AG04449 (cell line): ENCODE results near the gene ANO2.

ENCODE experiments used
- CTCF ChIA-PET: fragments of 350-600 bp; formaldehyde crosslinking; extraction: SDS; loops from one replicate; lab custom pipeline; 2021; ENCODE audit warnings: antibody characterized with exemption; lab: Yijun Ruan, JAX
- POLR2A ChIA-PET: fragments of 400-600, 350-600 bp; formaldehyde crosslinking; extraction: SDS; loops from one replicate; lab custom pipeline; 2020; ENCODE audit warnings: antibody characterized with exemption, inconsistent platforms; lab: Yijun Ruan, JAX
- DNase-seq: peaks from one replicate; pipeline ENCODE4 v3.0.0-alpha.2; 2010; ENCODE audit warnings: low read depth, low spot score
- H3K4me3 ChIP-seq: 2 replicates; pipeline ENCODE4 v1.5.1; 2011; ENCODE audit warnings: low read depth, mild to moderate bottlenecking, control low read depth, low read length
- TF ChIP-seq, protein P1 (sequence below): IDR thresholded peaks from one replicate; pipeline ENCODE4 v1.5.1; 2011; ENCODE audit warnings: mild to moderate bottlenecking, moderate library complexity, low read length, control low read depth, inconsistent platforms; ENCODE audit not compliant: insufficient read depth; ENCODE audit errors: missing control alignments

ANO2 gene

GRCh38 chr12:5565933-5566599, 379.0 kb downstream of the ANO2 start:
- ChIA-PET POLR2A (interaction anchor here (1.1 to 1.4 kb wide), 2 partner anchors 66 to 134 kb away, joined by 3 to 6 read pairs; partner anchors contain the start of gene NTF3), CTCF (interaction anchor here (0.6 to 2.2 kb wide), 11 partner anchors 9 to 137 kb away, joined by 3 to 7 read pairs (median 4); no protein-coding TSS in a partner anchor)
- TF ChIP-seq, protein P1, sequence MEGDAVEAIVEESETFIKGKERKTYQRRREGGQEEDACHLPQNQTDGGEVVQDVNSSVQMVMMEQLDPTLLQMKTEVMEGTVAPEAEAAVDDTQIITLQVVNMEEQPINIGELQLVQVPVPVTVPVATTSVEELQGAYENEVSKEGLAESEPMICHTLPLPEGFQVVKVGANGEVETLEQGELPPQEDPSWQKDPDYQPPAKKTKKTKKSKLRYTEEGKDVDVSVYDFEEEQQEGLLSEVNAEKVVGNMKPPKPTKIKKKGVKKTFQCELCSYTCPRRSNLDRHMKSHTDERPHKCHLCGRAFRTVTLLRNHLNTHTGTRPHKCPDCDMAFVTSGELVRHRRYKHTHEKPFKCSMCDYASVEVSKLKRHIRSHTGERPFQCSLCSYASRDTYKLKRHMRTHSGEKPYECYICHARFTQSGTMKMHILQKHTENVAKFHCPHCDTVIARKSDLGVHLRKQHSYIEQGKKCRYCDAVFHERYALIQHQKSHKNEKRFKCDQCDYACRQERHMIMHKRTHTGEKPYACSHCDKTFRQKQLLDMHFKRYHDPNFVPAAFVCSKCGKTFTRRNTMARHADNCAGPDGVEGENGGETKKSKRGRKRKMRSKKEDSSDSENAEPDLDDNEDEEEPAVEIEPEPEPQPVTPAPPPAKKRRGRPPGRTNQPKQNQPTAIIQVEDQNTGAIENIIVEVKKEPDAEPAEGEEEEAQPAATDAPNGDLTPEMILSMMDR, result peak; percentile 40
- no peak overlapping the region for H3K4me3 ChIP-seq
- peak; percentile 42 for DNase-seq

GRCh38 chr12:5562581-5562980, 382.5 kb downstream of the ANO2 start:
- no peak for DNase-seq
- CTCF ChIA-PET, result interaction anchor here (0.6 to 2.1 kb wide), 2 partner anchors 49 to 135 kb away, joined by 3 to 7 read pairs; no protein-coding TSS in a partner anchor
- POLR2A ChIA-PET, result no interaction called here

GRCh38 chr12:5561846-5562245, 383.2 kb downstream of the ANO2 start:
- DNase-seq, result no peak
- H3K4me3 ChIP-seq, result no peak overlapping the region
- POLR2A ChIA-PET, result interaction anchor here (0.6 kb wide), 1 partner anchor 418 kb away, joined by 3 read pairs; no protein-coding TSS in a partner anchor
- CTCF ChIA-PET, result interaction anchor here (0.8 to 2.1 kb wide), 3 partner anchors 87 to 188 kb away, joined by 3 to 7 read pairs (median 4); no protein-coding TSS in a partner anchor
- TF ChIP-seq, protein P1, result no peak

More at GRCh38 chr12:5562581-5562980, 382.5 kb downstream of the ANO2 start:
- TF ChIP-seq, protein P1, result no peak
- no peak overlapping the region for H3K4me3 ChIP-seq

GRCh38 chr12:5561057-5561456, 384.0 kb downstream of the ANO2 start:
- TF ChIP-seq, protein P1, result no peak
- ChIA-PET POLR2A (no interaction called here), CTCF (interaction anchor here (1.8 to 2.1 kb wide), 2 partner anchors 88 to 133 kb away, joined by 4 to 7 read pairs; no protein-coding TSS in a partner anchor)
- no peak for DNase-seq
- H3K4me3 ChIP-seq, result no peak overlapping the region

- DNase-seq, result no peak
- TF ChIP-seq, protein P1, result no peak
- ChIA-PET POLR2A (no interaction called here), CTCF (interaction anchor here (0.8 to 1.8 kb wide), 4 partner anchors 14 to 185 kb away, joined by 3 to 4 read pairs (median 4); no protein-coding TSS in a partner anchor)
- H3K4me3 ChIP-seq, result no peak overlapping the region
These were observed 384.8 kb downstream of the ANO2 start for GRCh38 chr12:5560265-5560664.

DNA sequence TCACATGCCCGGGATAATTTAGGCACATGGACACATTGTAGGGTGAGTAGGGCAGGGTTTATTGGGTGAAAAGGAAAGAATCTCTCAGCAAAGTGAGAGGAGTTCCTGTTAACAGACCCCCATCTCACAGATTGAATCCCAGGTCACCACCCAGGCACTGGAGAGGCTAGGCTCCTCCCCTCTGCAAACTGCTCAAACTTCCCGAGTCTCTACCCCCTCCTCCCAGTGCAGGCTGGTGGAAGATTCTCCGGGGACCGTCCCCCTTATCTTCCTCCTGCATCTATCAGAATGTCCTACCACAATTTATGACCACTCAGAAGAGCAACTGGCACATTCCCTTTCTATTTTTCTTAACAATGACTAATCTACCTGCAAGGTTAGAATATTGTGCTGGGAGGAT, 387.2 kb downstream of the ANO2 start:
- POLR2A ChIA-PET, result no interaction called here

More for the DNA sequence above, 387.2 kb downstream of the ANO2 start:
- H3K4me3 ChIP-seq, result no peak overlapping the region
- no peak for DNase-seq
- CTCF ChIA-PET, result interaction anchor here (2.0 kb wide), 1 partner anchor 9 kb away, joined by 6 read pairs; no protein-coding TSS in a partner anchor
- TF ChIP-seq, protein P1, result no peak
